CD14-positive monocyte (primary cell): ENCODE results near the gene OVCH1. TPM values are rescaled to one million over a fixed set of nuclear protein-coding genes. Genes with fewer than 3 reads are reported as not detected.

Source experiments
- DNase-seq, 3 donors: peaks; one replicate each; pipeline ENCODE4 v3.0.0-alpha.2; 2011 to 2022
- H2AFZ ChIP-seq: 2 replicates; pipeline ENCODE4 v1.6.0; 2012; ENCODE audit warnings: mild to moderate bottlenecking, low read depth, low read length, inconsistent platforms; ENCODE audit not compliant: insufficient read depth, poor library complexity, severe bottlenecking
- H3K27ac ChIP-seq, 2 donors: 1 replicate in 1 of 2; 2 replicates in 1 of 2; pipeline ENCODE4 v1.5.1; 2012 to 2013; ENCODE audit warnings: low read length in 2 of 2, control low read depth in 1 of 2, inconsistent platforms in 1 of 2, low read depth in 1 of 2, mild to moderate bottlenecking in 1 of 2
- H3K27me3 ChIP-seq, 2 donors: one replicate each; pipeline versions ENCODE4 v1.6.0 to v1.6.1; 2011 to 2013; ENCODE audit warnings: low read length in 2 of 2; ENCODE audit not compliant: control insufficient read depth in 2 of 2, insufficient read depth in 2 of 2
- H3K36me3 ChIP-seq, 2 donors: replicated peaks in 1 of 2; 1 replicate in 1 of 2; 2 replicates in 1 of 2; pipeline versions ENCODE4 v1.5.1 to v1.6.1; 2012 to 2013; ENCODE audit warnings: low read length in 2 of 2, control low read depth in 1 of 2, inconsistent platforms in 1 of 2, mild to moderate bottlenecking in 1 of 2; ENCODE audit not compliant: insufficient read depth in 2 of 2, control insufficient read depth in 1 of 2
- H3K4me1 ChIP-seq, 2 donors: 1 replicate in 1 of 2; 2 replicates in 1 of 2; pipeline versions ENCODE4 v1.5.1 to v1.6.1; 2012 to 2013; ENCODE audit warnings: low read length in 2 of 2, control low read depth in 1 of 2, inconsistent platforms in 1 of 2, mild to moderate bottlenecking in 1 of 2, moderate library complexity in 1 of 2; ENCODE audit not compliant: insufficient read depth in 2 of 2, control insufficient read depth in 1 of 2
- H3K4me2 ChIP-seq: replicated peaks from 2 replicates; pipeline ENCODE3; 2012; ENCODE audit warnings: low read length, moderate library complexity, mild to moderate bottlenecking; ENCODE audit not compliant: poor library complexity, severe bottlenecking; ENCODE audit errors: extremely low read depth
- H3K4me3 ChIP-seq, 3 experiments: fragments of 200-600 bp in 1 of 3; sonication (generic) in 1 of 3; replicated peaks in 1 of 3; 1 replicate in 2 of 3; 2 replicates in 1 of 3; pipeline ENCODE4 v1.5.1; 2011 to 2013; ENCODE audit warnings: low read length in 3 of 3, mild to moderate bottlenecking in 3 of 3, control low read depth in 2 of 3, low read depth in 2 of 3, inconsistent platforms in 1 of 3, moderate library complexity in 1 of 3
- H3K79me2 ChIP-seq: 2 replicates; pipeline ENCODE4 v1.6.0; 2012; ENCODE audit warnings: mild to moderate bottlenecking, control low read depth, inconsistent platforms, low read length, moderate library complexity; ENCODE audit not compliant: insufficient read depth
- H3K9ac ChIP-seq: 2 replicates; pipeline ENCODE4 v1.6.0; 2017; ENCODE audit warnings: low read length, mild to moderate bottlenecking; ENCODE audit not compliant: insufficient read depth, poor library complexity, severe bottlenecking
- H3K9me3 ChIP-seq, 2 donors: replicated peaks in 1 of 2; 1 replicate in 1 of 2; 2 replicates in 1 of 2; pipeline versions ENCODE4 v1.5.1 to v1.6.1; 2012 to 2013; ENCODE audit warnings: low read length in 2 of 2, control low read depth in 1 of 2; ENCODE audit not compliant: control insufficient read depth in 1 of 2, insufficient read depth in 1 of 2
- H4K20me1 ChIP-seq: 2 replicates; pipeline ENCODE4 v1.6.0; 2012; ENCODE audit warnings: mild to moderate bottlenecking, low read length, control low read depth, moderate library complexity; ENCODE audit not compliant: insufficient read depth
- H3K27ac Mint-ChIP-seq, 7 donors: one replicate each; pipeline ENCODE4 v1.8.0; 2020; ENCODE audit warnings: mild to moderate bottlenecking in 7 of 7, mixed read lengths in 7 of 7, moderate library complexity in 6 of 7, inconsistent platforms in 2 of 7
- H3K27me3 Mint-ChIP-seq, 3 donors: one replicate each; pipeline ENCODE4 v1.8.0; 2021 to 2022; ENCODE audit warnings: low read depth in 3 of 3, mild to moderate bottlenecking in 3 of 3, mixed read lengths in 3 of 3, moderate library complexity in 3 of 3, inconsistent platforms in 1 of 3
- H3K36me3 Mint-ChIP-seq, 2 donors: one replicate each; pipeline ENCODE4 v1.8.0; 2020; ENCODE audit warnings: mixed read lengths in 2 of 2, inconsistent platforms in 1 of 2, mild to moderate bottlenecking in 1 of 2
- H3K4me1 Mint-ChIP-seq: one replicate; pipeline ENCODE4 v1.8.0; 2020; ENCODE audit warnings: mild to moderate bottlenecking, mixed read lengths
- H3K4me3 Mint-ChIP-seq, 2 donors: one replicate each; pipeline ENCODE4 v1.8.0; 2020; ENCODE audit warnings: mild to moderate bottlenecking in 2 of 2, mixed read lengths in 2 of 2, moderate library complexity in 1 of 2
- H3K9me3 Mint-ChIP-seq, 7 donors: one replicate each; pipeline ENCODE4 v1.8.0; 2020 to 2022; ENCODE audit warnings: mixed read lengths in 7 of 7, mild to moderate bottlenecking in 6 of 7, moderate library complexity in 6 of 7, inconsistent platforms in 2 of 7
- CTCF ChIP-seq: fragments of 200-600 bp; IDR thresholded peaks from one replicate; pipeline ENCODE4 v1.8.0; 2022; ENCODE audit warnings: antibody characterized with exemption, mild to moderate bottlenecking
- WGBS: methylation state at CpG from one replicate; pipeline ENCODE4 v1.1.5; 2013; ENCODE audit warnings: missing lambda C conversion rate; ENCODE audit not compliant: insufficient coverage; 5-methylcytosine and 5-hydroxymethylcytosine counted together
- intact Hi-C, 2 donors: fragments of 100-400 bp; cut with micrococcal nuclease; formaldehyde crosslinking; loops; one replicate each; pipeline versions ENCODE4 v1.15.0 to v1.15.1; 2023
- polyA plus RNA-seq, 3 donors: library from polyadenylated mRNA; depleted of rRNA in 1 of 3; unstranded in 2 of 3; stranded (reverse) in 1 of 3; fragments of 300-500 nt in 2 of 3; fragments of >200 nt in 1 of 3; fragmentation: Illumina TruSeq in 2 of 3; gene quantifications; 1 replicate in 2 of 3; 2 replicates in 1 of 3; pipeline ENCODE4 v1.2.3, GENCODE V29; 2012 to 2021

Gene OVCH1
- polyA plus RNA-seq, 3 donors, result 0.03 TPM; not detected in 2

- no peak overlapping the region for H3K4me3 Mint-ChIP-seq
- peaks cover 0 to 17% (median 1%) of the 10 kb centered on the region in 7 donors for H3K9me3 Mint-ChIP-seq
- Histone ChIP-seq H3K9ac (no peak overlapping the region), H3K36me3 (no peaks in the 10 kb centered on the region), H4K20me1 (no peaks in the 10 kb centered on the region), H3K4me3 (no peak overlapping the region), H3K9me3 (no peaks in the 10 kb centered on the region), H3K27me3 (no peaks in the 10 kb centered on the region), H3K4me2 (no peak overlapping the region), H3K4me1 (no peaks in the 10 kb centered on the region), H2AFZ (no peak overlapping the region), H3K79me2 (no peaks in the 10 kb centered on the region), H3K27ac (no peak overlapping the region)
- TF ChIP-seq CTCF, result no peak
- H3K27me3 Mint-ChIP-seq, result peaks cover 7 to 9% (median 8%) of the 10 kb centered on the region in 3 donors
- H3K27ac Mint-ChIP-seq, result no peak overlapping the region
- no CpG with 5 or more reads among the region's 4 CpGs for WGBS
- intact Hi-C loops, result no loop called here
- DNase-seq, result no peak
- H3K36me3 Mint-ChIP-seq, result no peaks in the 10 kb centered on the region
- no peaks in the 10 kb centered on the region for H3K4me1 Mint-ChIP-seq
Measured at GRCh38 chr12:29405561-29405960, 91.9 kb downstream of the OVCH1 start.

GRCh38 chr12:29403991-29404390, 93.5 kb downstream of the OVCH1 start:
- Histone ChIP-seq H3K79me2 (no peaks in the 10 kb centered on the region), H3K36me3 (no peaks in the 10 kb centered on the region), H4K20me1 (no peaks in the 10 kb centered on the region), H3K27ac (no peak overlapping the region), H3K4me3 (no peak overlapping the region), H3K4me1 (no peaks in the 10 kb centered on the region), H3K27me3 (peaks cover 0 to 1% of the 10 kb centered on the region in 2 donors), H3K4me2 (no peak overlapping the region), H2AFZ (no peak overlapping the region), H3K9ac (no peak overlapping the region), H3K9me3 (no peaks in the 10 kb centered on the region)
- Mint-ChIP-seq H3K4me1 (no peaks in the 10 kb centered on the region), H3K27me3 (peaks cover 7 to 9% (median 8%) of the 10 kb centered on the region in 3 donors), H3K9me3 (peaks cover 0 to 9% (median 0%) of the 10 kb centered on the region in 7 donors), H3K36me3 (no peaks in the 10 kb centered on the region), H3K27ac (no peak overlapping the region), H3K4me3 (no peak overlapping the region)
- no peak for DNase-seq
- 59% methylated on average over 3 of the region's 4 CpGs for WGBS
- TF ChIP-seq CTCF, result no peak
- intact Hi-C loops, result no loop called here
